ENCODE measurements around the gene SPATA2L. TPM values are rescaled to one million over a fixed set of nuclear protein-coding genes. Genes with fewer than 3 reads are reported as not detected.

Gene SPATA2L
- total RNA-seq, 1 donor: 14.8 TPM

- no peaks in the 10 kb centered on the region for H3K9me3 ChIP-seq (ENCODE audit: low read depth, low read length)
- H3K4me3 ChIP-seq (ENCODE audit: insufficient read depth, low read length): no peak overlapping the region
- peaks cover 9% of the 10 kb centered on the region for H4K20me1 ChIP-seq (ENCODE audit: insufficient read depth, low read length)
- TF ChIP-seq, protein P1, sequence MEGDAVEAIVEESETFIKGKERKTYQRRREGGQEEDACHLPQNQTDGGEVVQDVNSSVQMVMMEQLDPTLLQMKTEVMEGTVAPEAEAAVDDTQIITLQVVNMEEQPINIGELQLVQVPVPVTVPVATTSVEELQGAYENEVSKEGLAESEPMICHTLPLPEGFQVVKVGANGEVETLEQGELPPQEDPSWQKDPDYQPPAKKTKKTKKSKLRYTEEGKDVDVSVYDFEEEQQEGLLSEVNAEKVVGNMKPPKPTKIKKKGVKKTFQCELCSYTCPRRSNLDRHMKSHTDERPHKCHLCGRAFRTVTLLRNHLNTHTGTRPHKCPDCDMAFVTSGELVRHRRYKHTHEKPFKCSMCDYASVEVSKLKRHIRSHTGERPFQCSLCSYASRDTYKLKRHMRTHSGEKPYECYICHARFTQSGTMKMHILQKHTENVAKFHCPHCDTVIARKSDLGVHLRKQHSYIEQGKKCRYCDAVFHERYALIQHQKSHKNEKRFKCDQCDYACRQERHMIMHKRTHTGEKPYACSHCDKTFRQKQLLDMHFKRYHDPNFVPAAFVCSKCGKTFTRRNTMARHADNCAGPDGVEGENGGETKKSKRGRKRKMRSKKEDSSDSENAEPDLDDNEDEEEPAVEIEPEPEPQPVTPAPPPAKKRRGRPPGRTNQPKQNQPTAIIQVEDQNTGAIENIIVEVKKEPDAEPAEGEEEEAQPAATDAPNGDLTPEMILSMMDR (IDR thresholded peaks at IDR 0.05; ENCODE audit: extremely low read depth, low read depth, low read length): no peak
- H3K79me2 ChIP-seq (ENCODE audit: insufficient read depth, low read length): peaks cover 50% of the 10 kb centered on the region
- no peak overlapping the region for H3K4me2 ChIP-seq (ENCODE audit: insufficient read depth, low read length)
- no peaks in the 10 kb centered on the region for H3K27me3 ChIP-seq (ENCODE audit: insufficient read depth, low read length)
- H3K27ac ChIP-seq (ENCODE audit: low read depth, low read length): no peak overlapping the region
- H3K36me3 ChIP-seq (ENCODE audit: insufficient read depth, low read length): peaks cover 75% of the 10 kb centered on the region
- DNase-seq (ENCODE audit: insufficient read length, low spot score, missing footprints): no peak
- H3K4me1 ChIP-seq (ENCODE audit: insufficient read depth, low read length): no peaks in the 10 kb centered on the region
- no peak overlapping the region for H2AFZ ChIP-seq (ENCODE audit: low read length)
Observed at GRCh38 chr16:89729863-89730593, 28.5 kb upstream of the SPATA2L start.

DNA sequence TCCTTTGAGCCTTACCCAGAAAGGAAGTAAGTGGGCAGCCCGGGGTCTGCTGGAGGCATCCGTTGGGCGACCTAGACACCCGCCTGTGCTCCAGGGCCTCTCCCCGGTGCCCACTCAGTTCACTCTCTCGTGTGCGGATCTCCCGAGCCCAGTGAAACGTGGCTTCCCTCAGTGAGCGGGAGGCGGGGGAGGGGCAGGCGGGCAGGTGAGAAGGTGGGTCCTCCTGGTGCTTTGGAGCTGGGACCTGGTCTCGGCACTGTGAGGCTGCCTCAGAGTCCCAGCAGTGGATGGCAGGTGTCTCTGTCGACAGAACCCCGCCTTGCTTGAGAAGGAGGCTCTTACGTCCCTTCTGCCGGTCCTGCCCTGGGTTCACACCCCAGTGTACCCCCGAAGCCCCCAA, 27.8 kb upstream of the SPATA2L start:
- Histone ChIP-seq H3K79me2 (ENCODE audit: insufficient read depth, low read length) (peaks cover 55% of the 10 kb centered on the region), H3K4me3 (ENCODE audit: insufficient read depth, low read length) (no peak overlapping the region), H3K9me3 (ENCODE audit: low read depth, low read length) (no peaks in the 10 kb centered on the region), H3K4me1 (ENCODE audit: insufficient read depth, low read length) (no peaks in the 10 kb centered on the region), H4K20me1 (ENCODE audit: insufficient read depth, low read length) (peaks cover 13% of the 10 kb centered on the region), H3K27ac (ENCODE audit: low read depth, low read length) (no peak overlapping the region), H3K27me3 (ENCODE audit: insufficient read depth, low read length) (no peaks in the 10 kb centered on the region), H2AFZ (ENCODE audit: low read length) (no peak overlapping the region), H3K36me3 (ENCODE audit: insufficient read depth, low read length) (peaks cover 74% of the 10 kb centered on the region), H3K4me2 (ENCODE audit: insufficient read depth, low read length) (no peak overlapping the region)
- TF ChIP-seq, protein P1 (IDR thresholded peaks at IDR 0.05; ENCODE audit: extremely low read depth, low read depth, low read length): no peak
- DNase-seq (ENCODE audit: insufficient read length, low spot score, missing footprints): no peak

DNA sequence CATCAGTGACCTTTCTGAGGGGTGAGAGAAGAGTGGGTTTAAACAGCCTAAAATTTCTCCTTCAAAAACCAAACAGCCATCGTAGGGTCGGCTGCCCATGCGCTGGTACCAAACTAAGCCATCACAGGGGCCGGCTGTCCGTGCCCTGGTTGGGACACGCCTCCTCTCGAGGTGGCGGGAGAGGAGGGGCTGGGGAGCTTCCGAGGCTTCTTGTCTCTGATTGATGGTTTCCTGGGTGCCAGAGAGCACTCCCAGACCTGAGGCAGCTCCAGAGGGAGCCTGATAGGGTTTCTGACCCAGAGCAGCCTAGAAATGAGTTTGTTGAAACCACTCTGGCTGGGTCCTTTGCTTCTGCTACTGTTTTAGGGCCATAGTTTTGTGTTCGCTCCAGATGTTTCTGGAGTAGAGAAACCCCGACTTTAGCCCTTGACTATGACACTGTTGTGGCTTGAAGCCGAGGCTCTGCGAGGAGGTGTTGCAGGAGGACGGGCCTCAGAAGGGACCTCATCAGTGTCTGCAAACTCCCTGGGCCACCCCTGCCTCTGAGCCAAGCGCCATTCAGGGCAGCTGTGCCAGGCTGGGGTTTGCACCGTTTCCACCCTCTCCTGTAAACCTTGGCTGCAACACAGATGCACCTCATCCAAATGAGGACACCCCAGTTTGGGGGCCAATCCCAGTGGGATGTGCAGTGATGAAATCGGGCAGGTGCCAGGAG, 26.1 kb upstream of the SPATA2L start:
- Histone ChIP-seq H3K27ac (ENCODE audit: low read depth, low read length) (no peak overlapping the region), H3K79me2 (ENCODE audit: insufficient read depth, low read length) (peaks cover 68% of the 10 kb centered on the region), H3K4me1 (ENCODE audit: insufficient read depth, low read length) (peaks cover 7% of the 10 kb centered on the region), H3K27me3 (ENCODE audit: insufficient read depth, low read length) (no peaks in the 10 kb centered on the region), H2AFZ (ENCODE audit: low read length) (no peak overlapping the region), H3K4me2 (ENCODE audit: insufficient read depth, low read length) (no peak overlapping the region), H3K4me3 (ENCODE audit: insufficient read depth, low read length) (no peak overlapping the region), H3K9me3 (ENCODE audit: low read depth, low read length) (no peaks in the 10 kb centered on the region), H4K20me1 (ENCODE audit: insufficient read depth, low read length) (peaks cover 29% of the 10 kb centered on the region), H3K36me3 (ENCODE audit: insufficient read depth, low read length) (peaks cover 74% of the 10 kb centered on the region)
- TF ChIP-seq, protein P1 (IDR thresholded peaks at IDR 0.05; ENCODE audit: extremely low read depth, low read depth, low read length): no peak
- no peak for DNase-seq (ENCODE audit: insufficient read length, low spot score, missing footprints)
